NCI-H187 (cell line): ENCODE data around the gene HIVEP2.

Source experiments
- DNase-seq, 2 experiments: peaks; one replicate each; lab custom pipeline; 2025; lab: John Stamatoyannopoulos, UW

Gene HIVEP2

DNA sequence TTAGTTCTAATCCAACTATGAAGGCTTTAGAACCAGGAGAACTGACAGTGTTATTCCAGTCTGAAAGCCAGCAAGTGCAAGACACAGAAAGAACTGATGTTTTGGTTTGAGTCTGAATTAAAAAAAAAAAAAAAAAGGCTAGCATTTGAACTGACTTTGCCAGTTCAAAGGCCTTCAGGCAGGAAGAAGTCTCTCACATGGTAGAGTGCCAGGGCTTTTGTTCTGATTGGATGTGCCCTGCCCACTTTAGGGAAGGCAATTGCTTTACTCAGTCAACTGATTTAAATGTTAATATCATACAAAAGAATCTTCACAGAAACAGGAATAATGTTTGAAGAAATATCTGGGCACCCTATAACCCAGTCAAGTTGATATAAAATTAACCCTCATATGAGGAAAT is 212.2 kb downstream of the HIVEP2 start:
- DNase-seq = no peak

DNA sequence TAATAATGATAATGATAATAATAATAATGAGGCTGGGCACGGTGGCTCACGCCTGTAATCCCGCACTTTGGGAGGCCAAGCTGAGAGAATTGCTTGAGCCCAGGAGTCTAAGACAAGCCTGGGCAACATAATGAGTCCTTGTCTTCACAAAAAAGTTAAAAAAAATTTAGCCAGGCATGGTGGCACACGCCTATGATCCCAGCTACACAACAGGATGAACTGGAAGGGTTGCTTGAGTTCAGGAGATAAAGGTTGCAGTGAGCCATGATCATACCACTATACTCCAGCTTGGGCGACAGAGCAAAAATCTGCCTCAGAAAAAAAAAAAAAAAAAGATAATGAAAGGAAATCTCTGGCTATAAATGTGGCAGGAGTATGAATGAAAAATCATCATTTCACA is 213.4 kb downstream of the HIVEP2 start:
- no peak for DNase-seq

DNA sequence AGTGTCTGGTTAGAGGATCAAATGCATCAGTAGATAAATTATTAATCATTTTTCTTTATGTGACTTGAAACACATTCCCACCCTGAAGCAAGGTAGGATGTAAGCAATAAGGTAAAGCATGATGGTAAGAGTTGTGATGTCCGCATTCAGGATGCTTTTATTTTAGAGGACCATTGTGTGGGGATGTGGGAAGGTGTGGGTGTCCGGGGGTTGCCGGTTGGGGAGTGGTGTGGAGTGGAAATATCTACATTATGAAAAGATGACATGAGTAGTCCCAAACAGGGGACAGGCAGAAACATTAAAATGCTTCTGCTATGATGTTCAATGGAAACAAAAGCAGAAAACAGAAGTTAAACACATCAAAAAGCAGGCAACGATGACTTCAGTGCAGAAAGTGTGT is 215.4 kb downstream of the HIVEP2 start:
- no peak for DNase-seq

DNA sequence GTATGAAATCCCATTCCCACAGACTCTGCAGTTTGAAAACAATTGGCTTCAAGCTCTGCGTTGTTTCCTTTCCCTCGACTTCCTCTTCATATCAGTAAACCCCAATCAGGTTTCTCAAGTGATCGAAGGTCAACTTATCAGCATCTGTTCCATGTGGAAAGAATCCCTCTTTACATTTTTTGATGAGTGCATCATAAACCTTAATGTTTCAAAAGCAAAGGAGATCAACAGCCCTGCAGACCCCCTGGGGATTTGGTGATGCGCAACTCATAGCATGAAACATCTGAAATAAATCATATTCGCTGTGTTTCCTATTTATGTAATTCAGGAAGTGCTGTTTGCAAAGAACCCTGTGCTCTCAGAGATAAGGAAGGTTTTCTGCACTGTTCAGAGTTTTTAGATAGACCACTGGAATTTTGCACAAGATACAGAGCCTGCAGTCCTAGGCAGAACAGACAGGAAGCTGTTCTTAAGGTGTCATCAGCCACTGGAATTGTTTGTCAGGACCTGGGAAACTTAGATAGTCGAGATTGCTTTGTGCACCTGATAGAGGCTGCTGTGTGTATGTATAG is 216.0 kb downstream of the HIVEP2 start:
- DNase-seq = no peak

DNA sequence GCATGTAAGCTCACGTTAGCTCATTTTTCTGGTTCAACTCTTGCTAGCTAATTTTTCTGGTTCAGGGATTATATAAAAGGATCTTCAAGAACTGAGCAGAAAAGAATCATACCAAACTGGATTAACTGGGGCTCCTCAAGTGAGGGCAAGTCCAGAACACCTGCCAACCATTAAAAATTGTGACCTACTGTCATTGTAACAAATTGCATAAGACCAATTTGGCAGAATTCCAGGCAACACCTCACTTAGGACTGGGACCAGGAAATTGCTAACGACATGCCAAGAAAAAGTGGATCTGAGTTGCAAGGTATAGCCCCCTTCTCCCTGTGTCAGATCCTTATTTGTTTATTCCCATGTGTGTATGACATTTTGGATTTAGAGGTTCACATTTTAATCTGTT is 216.6 kb downstream of the HIVEP2 start:
- DNase-seq = peak in 1 of 2 experiments; percentile 24

DNA sequence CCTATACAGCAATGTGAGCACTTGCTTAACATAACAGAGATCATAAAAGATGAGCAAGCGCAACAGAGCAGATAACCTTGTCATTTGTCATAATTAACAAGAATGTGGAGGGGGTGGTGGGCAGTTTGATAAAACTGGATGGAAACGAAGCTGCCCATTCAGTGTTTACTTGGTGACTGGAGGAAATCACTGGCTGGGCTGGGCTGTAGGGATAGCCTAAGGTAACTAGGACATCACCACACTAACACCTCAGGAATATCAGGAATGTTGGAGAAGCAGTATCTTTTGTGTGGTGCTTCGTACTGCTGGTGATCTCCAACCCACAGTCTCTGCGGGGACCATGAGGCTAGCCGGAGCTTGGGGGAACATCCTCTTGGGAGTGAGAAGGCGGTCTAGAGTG is 218.4 kb downstream of the HIVEP2 start:
- no peak for DNase-seq

DNA sequence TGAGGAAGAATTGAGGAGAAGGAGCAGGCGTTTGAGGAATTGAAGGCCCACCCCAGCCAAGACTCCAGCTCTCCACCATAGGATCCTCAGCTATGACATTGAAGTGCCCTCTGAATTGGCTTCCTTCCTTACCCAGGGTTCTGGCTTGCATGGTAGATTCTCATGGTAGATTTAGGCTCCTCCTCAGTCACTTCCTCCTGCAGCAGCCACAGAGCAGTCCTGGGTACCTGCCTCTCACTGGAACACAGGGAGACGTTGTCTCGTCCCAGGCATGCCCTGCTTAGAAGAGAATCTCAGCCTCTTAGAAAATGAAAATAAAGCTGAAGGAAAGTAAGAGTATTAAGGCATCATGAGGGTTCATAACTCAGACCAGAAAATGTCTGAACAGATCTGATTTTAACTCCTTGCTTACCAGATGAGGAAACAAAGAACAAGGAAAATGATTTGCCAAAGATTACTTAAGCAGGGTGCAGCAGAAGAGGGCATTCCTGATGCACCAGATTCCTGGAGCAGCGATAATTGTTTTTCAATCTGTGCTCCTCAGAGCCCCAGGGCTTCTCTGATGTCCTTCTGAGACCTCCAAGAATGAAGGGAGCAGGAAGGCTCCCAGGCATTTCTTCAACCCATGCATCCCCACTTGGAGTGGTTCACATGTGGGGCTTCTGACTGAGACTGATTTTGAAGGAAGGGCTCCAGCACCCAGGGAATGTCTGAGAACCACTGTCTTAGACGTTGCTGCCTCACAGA is 219.8 kb downstream of the HIVEP2 start:
- no peak for DNase-seq

DNA sequence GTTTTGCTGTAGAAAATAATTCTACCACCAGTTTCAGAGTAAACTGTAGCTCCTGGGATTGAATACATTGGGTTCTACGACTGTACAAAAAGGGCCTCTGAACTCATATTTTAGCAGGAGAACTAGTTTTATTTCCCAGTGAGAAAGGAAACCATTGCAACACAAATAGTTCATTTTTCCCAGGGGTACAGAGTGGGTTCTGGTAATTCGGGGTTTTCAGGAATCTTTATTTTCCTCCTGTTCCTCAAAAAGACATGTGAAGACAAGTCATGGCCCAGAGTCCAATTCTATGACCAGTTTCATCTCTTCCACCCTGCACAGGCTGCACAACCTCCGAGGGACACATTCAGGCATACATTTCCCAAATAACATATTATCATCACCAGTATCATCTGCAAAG is 222.1 kb downstream of the HIVEP2 start:
- no peak for DNase-seq

DNA sequence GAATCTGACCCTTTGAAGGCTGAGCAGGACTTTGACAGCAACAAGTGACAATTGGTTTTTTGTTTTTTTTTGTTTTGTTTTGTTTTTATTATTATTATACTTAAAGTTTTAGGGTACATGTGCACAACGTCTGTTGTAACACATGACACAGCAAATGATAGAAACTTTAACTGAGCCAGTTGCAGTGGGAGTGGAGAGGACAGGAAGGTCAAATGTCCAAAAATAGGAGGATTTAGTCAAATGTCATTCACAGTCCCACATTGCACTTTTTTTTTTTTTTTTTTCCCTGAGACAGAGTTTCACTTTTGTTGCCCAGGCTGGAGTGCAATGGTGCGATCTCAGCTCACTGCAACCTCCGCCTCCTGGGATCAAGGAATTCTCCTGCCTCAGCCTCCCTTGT is 223.0 kb downstream of the HIVEP2 start:
- no peak for DNase-seq

DNA sequence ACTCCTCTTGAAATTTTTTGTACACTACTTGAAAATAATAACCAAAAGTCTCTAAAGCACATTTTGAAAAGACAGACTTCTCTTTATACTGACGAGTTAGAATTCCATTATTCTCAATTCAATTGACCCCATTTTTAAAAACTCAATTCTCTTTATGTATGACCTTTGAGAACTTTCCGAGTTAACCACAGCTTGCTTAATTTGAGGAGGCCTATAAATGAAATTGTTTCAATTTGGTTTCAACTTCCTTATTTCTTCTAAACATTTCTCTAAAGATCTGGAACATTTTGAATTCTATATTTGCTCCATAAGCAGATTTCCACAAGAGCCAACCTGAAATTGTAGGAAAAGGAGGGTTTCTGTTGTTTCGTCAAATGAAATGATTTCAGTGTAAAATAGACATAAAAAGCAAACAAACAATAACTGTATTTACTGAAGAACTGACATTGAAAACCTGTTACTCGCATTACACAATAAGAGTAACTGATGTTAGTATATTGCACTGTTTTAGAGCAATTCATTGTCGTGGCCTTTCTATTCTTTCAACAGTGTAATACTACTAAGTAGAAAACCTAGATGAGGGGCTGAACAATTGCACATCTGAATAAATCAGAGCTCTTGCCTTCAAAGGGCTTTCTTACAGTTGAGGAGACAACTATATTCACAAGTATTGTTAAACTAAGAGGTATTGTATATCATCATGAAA is 223.6 kb downstream of the HIVEP2 start:
- DNase-seq = no peak

DNA sequence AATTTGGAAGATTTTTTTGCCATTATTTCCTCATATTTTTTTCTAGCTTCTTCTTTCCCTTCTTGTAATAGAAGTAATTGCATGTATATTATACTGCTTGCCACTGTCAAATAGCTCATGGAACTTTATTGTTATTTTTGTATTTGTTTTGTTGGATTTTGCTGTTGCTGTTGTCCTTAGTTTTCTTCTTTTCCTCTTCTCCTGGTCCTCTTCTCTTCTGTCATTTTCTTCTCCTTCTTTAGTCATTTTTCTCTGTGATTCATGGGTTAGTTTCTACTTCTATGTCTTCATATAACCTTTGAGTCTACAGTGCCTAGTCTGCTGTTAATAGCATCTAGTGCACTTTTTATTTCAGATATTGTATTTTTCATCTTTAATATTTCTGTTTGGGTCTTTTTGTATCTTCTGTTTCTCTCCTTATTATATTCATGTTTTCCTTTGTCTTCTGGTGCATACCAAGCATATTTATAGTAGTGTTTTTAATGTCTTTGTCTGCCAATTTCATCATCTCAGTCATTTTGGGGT is 226.2 kb downstream of the HIVEP2 start:
- DNase-seq = no peak

DNA sequence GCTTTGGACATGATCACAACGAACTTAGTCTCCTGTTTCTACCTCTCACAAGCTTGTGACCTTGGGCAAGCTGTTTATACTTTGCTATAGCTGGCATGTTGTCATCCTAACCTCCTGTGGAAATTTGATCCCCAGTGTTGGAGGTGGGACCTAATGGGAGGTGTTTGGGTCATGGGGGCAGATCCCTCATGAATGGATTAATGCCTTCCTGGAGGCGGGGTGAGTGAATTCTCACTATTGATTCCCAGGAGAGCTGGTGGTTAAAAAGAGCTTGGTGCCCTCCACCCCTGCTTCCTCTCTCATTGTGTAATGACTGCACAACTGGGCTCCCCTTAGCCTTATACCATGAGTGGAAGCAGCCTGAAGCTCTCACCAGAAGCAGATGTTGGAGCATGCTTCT is 228.9 kb downstream of the HIVEP2 start:
- no peak for DNase-seq

DNA sequence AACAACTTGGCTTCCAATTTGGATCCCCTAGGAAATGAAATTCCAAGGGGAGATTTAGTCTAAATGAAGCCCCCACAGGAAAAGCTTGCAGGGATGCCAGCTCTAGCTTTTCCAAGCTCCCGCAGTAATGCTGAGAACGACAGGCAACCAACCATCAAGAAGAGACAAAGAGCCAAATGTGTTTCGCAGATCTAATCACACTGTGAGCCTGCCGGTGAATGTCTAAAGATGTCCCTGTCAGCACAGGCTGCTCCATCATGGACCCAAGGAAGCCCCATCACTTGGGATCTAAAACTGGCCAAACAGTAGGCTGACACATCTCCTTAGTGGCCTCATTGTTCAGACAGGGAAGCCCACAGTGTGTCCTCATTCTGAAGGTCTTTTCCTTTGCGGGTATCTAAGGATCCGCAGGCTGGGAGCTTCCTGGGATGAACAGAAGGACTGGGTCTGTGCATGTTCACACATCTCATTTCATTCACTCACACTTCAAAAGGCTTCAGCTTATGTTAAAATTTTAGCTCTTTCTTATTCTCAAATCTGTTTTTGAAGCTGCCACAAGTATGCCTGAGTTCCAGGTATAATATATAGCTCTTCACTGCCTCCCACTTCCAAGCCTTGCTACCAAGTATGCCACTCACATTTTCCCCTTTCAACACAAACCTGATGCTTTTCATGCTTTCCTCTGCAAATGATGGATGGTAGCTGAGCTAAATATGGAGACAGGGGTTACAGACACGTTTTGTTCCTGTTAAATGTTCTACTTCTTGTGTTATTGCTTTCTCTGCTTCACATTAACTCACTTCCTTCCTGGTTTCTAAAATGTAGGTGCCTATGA is 229.8 kb downstream of the HIVEP2 start:
- no peak for DNase-seq

DNA sequence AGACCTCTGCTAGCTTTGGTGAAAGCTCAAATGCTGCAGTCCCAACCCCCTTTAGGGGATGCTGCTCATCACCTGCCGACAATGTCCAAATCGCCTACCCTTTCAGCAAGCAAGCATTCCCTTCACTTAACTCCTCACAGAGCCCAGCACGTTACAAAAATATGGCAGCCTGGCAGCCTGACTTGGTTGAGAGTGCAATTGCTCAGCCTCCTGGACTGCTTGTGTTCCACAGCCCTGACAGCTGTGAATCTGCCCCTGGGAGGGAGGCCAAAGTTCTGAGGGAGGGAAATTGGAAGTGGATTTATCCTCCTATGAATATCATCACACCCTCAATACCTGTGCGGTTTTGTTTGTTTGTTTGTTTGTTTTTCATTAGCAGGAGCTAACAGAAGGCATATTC is 231.0 kb downstream of the HIVEP2 start:
- no peak for DNase-seq

DNA sequence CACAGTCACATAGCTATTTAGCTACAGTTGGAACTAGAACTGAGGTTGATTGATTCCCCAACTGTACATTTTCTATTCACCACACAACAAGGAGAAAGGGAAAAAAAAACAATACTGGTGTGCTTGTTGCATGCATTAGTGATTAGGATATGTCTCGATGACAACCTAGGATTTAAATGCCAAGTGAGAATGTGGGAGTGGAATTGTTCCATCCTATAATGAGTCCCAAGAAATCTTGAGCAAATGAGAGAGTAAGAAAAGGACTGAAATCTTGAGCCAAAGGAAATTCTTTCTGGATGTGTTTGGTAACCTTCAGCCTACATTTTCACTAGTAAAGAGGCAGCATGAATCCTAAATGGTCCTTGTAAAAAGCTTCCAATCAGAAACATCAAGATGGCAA is 232.7 kb downstream of the HIVEP2 start:
- no peak for DNase-seq

DNA sequence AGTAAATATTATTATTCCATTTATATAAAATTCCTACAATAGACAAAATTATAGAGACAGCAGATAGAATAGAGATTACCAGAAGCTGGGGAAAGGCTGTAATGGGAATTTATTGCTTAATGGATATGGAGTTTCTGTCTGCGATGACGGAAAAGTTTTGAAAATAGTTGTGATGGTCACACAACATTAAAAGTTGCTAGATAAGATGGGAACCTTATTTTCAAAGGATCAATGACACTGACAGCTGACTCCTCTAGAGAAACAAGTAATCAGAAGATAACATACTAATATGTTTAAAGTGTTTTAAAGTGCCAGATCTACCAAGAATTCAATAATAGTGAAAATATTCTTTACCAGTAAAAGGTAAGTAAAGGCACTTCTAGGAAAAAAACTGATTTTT is 236.3 kb downstream of the HIVEP2 start:
- no peak for DNase-seq

DNA sequence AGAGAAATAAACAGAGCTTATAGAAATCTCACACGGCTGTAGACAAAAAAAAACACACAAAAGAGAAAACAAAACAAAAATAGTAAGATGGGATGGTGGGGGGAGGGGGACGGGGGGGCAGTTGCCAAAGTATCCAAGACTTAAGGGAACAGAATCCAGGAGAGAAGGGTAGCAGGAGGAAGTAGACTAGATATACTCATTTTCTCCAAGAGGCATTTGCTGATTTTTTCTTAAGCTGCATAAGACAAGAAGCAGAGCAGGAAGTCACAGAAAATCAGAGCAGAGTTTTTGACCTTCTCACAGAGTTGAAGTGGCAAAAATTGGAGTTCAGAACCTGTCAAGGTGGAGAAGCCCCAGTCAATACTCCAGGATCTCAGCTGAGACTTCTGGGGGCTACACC is 237.7 kb downstream of the HIVEP2 start:
- no peak for DNase-seq

DNA sequence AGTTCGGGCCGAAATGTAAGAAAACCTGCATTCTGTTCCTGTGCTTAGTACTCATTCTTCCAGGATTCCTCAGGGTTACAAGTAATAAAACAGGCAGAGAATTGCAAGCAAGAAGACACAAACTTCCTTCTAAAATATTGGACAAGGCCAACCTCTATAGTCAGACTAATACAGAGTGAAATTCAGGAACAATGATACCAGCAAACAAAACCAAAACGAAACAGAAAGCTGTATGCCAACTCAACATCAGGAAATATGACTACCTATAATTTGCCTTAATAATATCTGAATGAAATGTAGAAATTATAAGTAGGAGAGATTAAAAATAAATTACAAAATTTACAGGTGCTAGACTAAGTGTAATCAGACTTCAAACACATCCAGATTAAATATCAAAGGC is 238.8 kb downstream of the HIVEP2 start:
- DNase-seq = no peak

DNA sequence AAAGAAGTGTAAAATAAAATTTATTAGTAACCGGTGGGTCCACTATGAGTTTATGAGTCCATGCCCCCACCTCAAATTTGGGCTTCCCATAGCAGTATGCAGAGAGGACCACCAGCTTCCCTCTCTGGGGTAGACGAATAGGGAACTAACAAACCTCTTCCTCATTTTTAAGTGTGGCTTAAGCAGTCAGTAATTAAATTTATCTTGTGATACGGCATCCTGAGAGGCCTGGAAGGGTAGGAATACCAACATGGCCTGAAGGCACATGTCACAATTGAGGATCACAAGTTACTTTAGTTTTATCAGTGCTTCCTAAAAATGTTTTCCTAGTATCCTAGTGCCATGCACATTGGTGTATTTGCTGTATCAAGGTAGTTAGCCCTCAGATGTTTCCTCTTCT is 239.9 kb downstream of the HIVEP2 start:
- DNase-seq = no peak

DNA sequence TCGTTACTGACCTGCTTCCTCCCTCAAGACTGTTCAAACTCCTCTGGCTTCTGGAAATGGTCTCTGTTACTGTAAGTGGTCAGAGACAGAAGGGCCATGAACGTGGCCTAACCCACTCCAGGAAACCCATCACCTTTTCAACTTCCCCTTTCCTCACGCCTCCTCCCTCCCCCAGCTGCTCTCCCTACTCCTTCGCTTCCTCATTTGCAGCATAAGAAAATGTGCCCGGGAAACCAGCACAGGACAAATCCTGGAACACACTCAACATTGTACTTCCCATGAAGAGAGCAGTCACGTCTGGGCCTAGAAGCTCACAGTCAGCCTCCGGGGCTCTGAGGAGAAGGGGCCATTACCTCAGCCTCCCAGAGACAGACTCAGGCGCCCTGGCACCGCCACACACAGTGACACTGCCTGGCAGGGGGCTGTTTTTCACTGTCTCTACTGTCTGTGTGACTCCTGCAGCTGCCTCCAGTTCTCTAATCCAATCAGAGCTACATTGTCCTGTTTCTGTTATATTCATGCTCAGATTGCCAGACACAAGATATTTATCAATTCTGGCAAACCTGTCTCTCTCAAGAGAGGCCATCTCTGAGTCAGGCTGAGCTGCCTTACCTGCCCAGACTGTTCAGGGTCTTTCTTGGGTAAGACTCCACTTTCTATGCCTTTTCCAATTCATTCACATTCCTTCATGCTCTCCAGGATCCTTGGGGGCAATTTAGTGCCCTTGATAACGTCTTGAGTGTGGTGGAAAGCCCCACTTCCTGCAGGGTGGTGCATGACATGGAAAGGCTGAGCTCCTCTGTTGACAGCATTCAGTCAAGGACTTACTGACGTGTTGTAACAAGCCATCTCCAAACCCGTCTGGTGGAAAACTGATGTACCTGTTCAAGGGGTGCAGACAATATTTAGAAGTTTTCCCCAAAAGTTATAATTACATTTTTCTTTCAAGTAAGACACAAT is 242.2 kb downstream of the HIVEP2 start:
- DNase-seq = no peak
